WTC11 (cell line): ENCODE measurements around the gene WDR83. TPM values are rescaled to one million over a fixed set of nuclear protein-coding genes. Genes with fewer than 3 reads are reported as not detected.

Experiments used
- ATAC-seq: fragments of 200-7000 bp; cut with Tn5 transposase; 2 replicates; pipeline ENCODE4 v1.10.0; 2021; ENCODE audit warnings: mild to moderate bottlenecking, moderate library complexity
- CTCF ChIA-PET: fragments of 300-600 bp; sonication (Branson Sonifier 250); formaldehyde crosslinking; loops from one replicate; lab custom pipeline; 2021; ENCODE audit warnings: antibody characterized with exemption; lab: Charles Lee
- POLR2A ChIA-PET: fragments of 350-600 bp; sonication (Branson Sonifier 250); formaldehyde crosslinking; loops from one replicate; lab custom pipeline; 2021; ENCODE audit warnings: antibody characterized with exemption; lab: Charles Lee
- DNase-seq: peaks from one replicate; pipeline ENCODE4 v3.0.0; 2021; ENCODE audit warnings: low spot score
- H3K27ac Mint-ChIP-seq: 2 replicates; pipeline ENCODE4 v1.8.0; 2021; ENCODE audit warnings: mixed read lengths
- H3K27me3 Mint-ChIP-seq: 2 replicates; pipeline ENCODE4 v1.8.0; 2021; ENCODE audit warnings: low read depth, mild to moderate bottlenecking, moderate library complexity, mixed read lengths
- H3K36me3 Mint-ChIP-seq: 2 replicates; pipeline ENCODE4 v1.8.0; 2021; ENCODE audit warnings: mixed read lengths
- H3K4me1 Mint-ChIP-seq: 2 replicates; pipeline ENCODE4 v1.8.0; 2022; ENCODE audit warnings: mixed read lengths
- H3K4me3 Mint-ChIP-seq: 2 replicates; pipeline ENCODE4 v1.8.0; 2021; ENCODE audit warnings: mild to moderate bottlenecking, moderate library complexity, mixed read lengths
- H3K9me3 Mint-ChIP-seq: 2 replicates; pipeline ENCODE4 v1.8.0; 2021; ENCODE audit warnings: mixed read lengths
- CREB1 ChIP-seq: sonication (generic); formaldehyde crosslinking; IDR thresholded peaks from 2 replicates; pipeline ENCODE4 v1.8.0; 2023; ENCODE audit warnings: mild to moderate bottlenecking, missing genetic modification reagents
- ETV6 ChIP-seq: sonication (generic); formaldehyde crosslinking; IDR thresholded peaks from 2 replicates; pipeline ENCODE4 v1.8.1; 2022; ENCODE audit warnings: mild to moderate bottlenecking, missing genetic modification reagents
- FOXP4 ChIP-seq: sonication (generic); formaldehyde crosslinking; IDR thresholded peaks from 2 replicates; pipeline ENCODE4 v1.8.0; 2022; ENCODE audit warnings: mild to moderate bottlenecking, missing genetic modification reagents
- GTF2I ChIP-seq: fragments of 250-450 bp; sonication (Bioruptor Pico); conservative IDR thresholded peaks from 2 replicates; pipeline ENCODE4 v1.4.0; 2021; ENCODE audit warnings: mild to moderate bottlenecking
- KAT7 ChIP-seq: sonication (generic); formaldehyde crosslinking; IDR thresholded peaks from 2 replicates; pipeline ENCODE4 v1.8.1; 2023; ENCODE audit warnings: missing genetic modification reagents, mild to moderate bottlenecking, borderline replicate concordance
- MLX ChIP-seq: sonication (generic); formaldehyde crosslinking; IDR thresholded peaks from 2 replicates; pipeline ENCODE4 v1.8.1; 2023; ENCODE audit warnings: mild to moderate bottlenecking, missing genetic modification reagents, moderate library complexity
- MYBL2 ChIP-seq: sonication (generic); formaldehyde crosslinking; IDR thresholded peaks from 2 replicates; pipeline ENCODE4 v1.8.1; 2023; ENCODE audit warnings: mild to moderate bottlenecking, moderate library complexity, missing genetic modification reagents
- NFYB ChIP-seq: sonication (generic); formaldehyde crosslinking; conservative IDR thresholded peaks from 2 replicates; pipeline ENCODE4 v1.8.0; 2022; ENCODE audit warnings: low read depth, missing genetic modification reagents
- NR2C2 ChIP-seq: sonication (generic); formaldehyde crosslinking; IDR thresholded peaks from 2 replicates; pipeline ENCODE4 v1.8.0; 2022; ENCODE audit warnings: mild to moderate bottlenecking, missing genetic modification reagents
- PRDM15 ChIP-seq: sonication (generic); formaldehyde crosslinking; IDR thresholded peaks from 2 replicates; pipeline ENCODE4 v1.8.0; 2022; ENCODE audit warnings: missing genetic modification reagents
- PRRX2 ChIP-seq: fragments of 250-450 bp; sonication (Bioruptor Pico); IDR thresholded peaks from 2 replicates; pipeline ENCODE4 v1.8.0; 2021; ENCODE audit warnings: mild to moderate bottlenecking
- RELA ChIP-seq: sonication (generic); formaldehyde crosslinking; IDR thresholded peaks from 2 replicates; pipeline ENCODE4 v1.8.1; 2022; ENCODE audit warnings: missing genetic modification reagents, mild to moderate bottlenecking, borderline replicate concordance
- SMAD4 ChIP-seq: sonication (generic); formaldehyde crosslinking; IDR thresholded peaks from 2 replicates; pipeline ENCODE4 v1.8.0; 2022; ENCODE audit warnings: mild to moderate bottlenecking, missing genetic modification reagents
- SOX15 ChIP-seq: fragments of 250-450 bp; sonication (Bioruptor Pico); IDR thresholded peaks from 2 replicates; pipeline ENCODE4 v1.9.0; 2021; ENCODE audit warnings: mild to moderate bottlenecking
- ZNF263 ChIP-seq: sonication (generic); formaldehyde crosslinking; IDR thresholded peaks from 2 replicates; pipeline ENCODE4 v1.8.1; 2022; ENCODE audit warnings: low read depth, mild to moderate bottlenecking, moderate library complexity, missing genetic modification reagents
- ZNF396 ChIP-seq: fragments of 250-450 bp; sonication (Bioruptor Pico); IDR thresholded peaks from 2 replicates; pipeline ENCODE4 v1.8.0; 2021; ENCODE audit warnings: mild to moderate bottlenecking, moderate library complexity, borderline replicate concordance
- ZNF416 ChIP-seq: fragments of 250-450 bp; sonication (Bioruptor Pico); IDR thresholded peaks from 2 replicates; pipeline ENCODE4 v1.9.0; 2021; ENCODE audit warnings: mild to moderate bottlenecking, inconsistent platforms
- total RNA-seq: library from RNA; stranded (reverse); gene quantifications from 3 replicates; pipeline ENCODE4 v1.2.3, GENCODE V29; 2021
- TF ChIP-seq, protein P1 (sequence below): sonication (generic); formaldehyde crosslinking; IDR thresholded peaks from 2 replicates; pipeline ENCODE4 v1.8.0; 2022; ENCODE audit warnings: mild to moderate bottlenecking, missing genetic modification reagents
- TF ChIP-seq, protein P2 (sequence below): sonication (generic); formaldehyde crosslinking; IDR thresholded peaks from 2 replicates; pipeline ENCODE4 v1.8.1; 2023; ENCODE audit warnings: mild to moderate bottlenecking, missing genetic modification reagents, borderline replicate concordance
- TF ChIP-seq, protein P3 (sequence below): sonication (generic); formaldehyde crosslinking; IDR thresholded peaks from 2 replicates; pipeline ENCODE4 v1.8.0; 2022; ENCODE audit warnings: mild to moderate bottlenecking, missing genetic modification reagents

Gene WDR83
- total RNA-seq, 1 experiment from 2014 or later = 21.8 TPM

- TF ChIP-seq RELA (CRISPR knock-in tag) = no peak
- no peak for TF ChIP-seq FOXP4
- TF ChIP-seq MYBL2 (CRISPR knock-in tag) = no peak
- TF ChIP-seq SMAD4 = no peak
- no peak for TF ChIP-seq ZNF396 (CRISPR knock-in tag)
- TF ChIP-seq KAT7 (CRISPR knock-in tag) = no peak
- TF ChIP-seq, protein P1, sequence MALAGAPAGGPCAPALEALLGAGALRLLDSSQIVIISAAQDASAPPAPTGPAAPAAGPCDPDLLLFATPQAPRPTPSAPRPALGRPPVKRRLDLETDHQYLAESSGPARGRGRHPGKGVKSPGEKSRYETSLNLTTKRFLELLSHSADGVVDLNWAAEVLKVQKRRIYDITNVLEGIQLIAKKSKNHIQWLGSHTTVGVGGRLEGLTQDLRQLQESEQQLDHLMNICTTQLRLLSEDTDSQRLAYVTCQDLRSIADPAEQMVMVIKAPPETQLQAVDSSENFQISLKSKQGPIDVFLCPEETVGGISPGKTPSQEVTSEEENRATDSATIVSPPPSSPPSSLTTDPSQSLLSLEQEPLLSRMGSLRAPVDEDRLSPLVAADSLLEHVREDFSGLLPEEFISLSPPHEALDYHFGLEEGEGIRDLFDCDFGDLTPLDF = no peak
- no peak for TF ChIP-seq CREB1
- TF ChIP-seq PRDM15 (CRISPR knock-in tag) = no peak
- no peak for TF ChIP-seq NR2C2 (CRISPR knock-in tag)
- no peak for TF ChIP-seq GTF2I
- TF ChIP-seq, protein P2, sequence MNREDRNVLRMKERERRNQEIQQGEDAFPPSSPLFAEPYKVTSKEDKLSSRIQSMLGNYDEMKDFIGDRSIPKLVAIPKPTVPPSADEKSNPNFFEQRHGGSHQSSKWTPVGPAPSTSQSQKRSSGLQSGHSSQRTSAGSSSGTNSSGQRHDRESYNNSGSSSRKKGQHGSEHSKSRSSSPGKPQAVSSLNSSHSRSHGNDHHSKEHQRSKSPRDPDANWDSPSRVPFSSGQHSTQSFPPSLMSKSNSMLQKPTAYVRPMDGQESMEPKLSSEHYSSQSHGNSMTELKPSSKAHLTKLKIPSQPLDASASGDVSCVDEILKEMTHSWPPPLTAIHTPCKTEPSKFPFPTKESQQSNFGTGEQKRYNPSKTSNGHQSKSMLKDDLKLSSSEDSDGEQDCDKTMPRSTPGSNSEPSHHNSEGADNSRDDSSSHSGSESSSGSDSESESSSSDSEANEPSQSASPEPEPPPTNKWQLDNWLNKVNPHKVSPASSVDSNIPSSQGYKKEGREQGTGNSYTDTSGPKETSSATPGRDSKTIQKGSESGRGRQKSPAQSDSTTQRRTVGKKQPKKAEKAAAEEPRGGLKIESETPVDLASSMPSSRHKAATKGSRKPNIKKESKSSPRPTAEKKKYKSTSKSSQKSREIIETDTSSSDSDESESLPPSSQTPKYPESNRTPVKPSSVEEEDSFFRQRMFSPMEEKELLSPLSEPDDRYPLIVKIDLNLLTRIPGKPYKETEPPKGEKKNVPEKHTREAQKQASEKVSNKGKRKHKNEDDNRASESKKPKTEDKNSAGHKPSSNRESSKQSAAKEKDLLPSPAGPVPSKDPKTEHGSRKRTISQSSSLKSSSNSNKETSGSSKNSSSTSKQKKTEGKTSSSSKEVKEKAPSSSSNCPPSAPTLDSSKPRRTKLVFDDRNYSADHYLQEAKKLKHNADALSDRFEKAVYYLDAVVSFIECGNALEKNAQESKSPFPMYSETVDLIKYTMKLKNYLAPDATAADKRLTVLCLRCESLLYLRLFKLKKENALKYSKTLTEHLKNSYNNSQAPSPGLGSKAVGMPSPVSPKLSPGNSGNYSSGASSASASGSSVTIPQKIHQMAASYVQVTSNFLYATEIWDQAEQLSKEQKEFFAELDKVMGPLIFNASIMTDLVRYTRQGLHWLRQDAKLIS (CRISPR knock-in tag) = no peak
- no peak for TF ChIP-seq ETV6
- no peak overlapping the region for H3K27ac Mint-ChIP-seq
- H3K4me1 Mint-ChIP-seq = no peaks in the 10 kb centered on the region
- CTCF ChIA-PET = no interaction called here
- POLR2A ChIA-PET = no interaction called here
- no peak for ATAC-seq
- no peak overlapping the region for H3K4me3 Mint-ChIP-seq
- DNase-seq = no peak
- peaks cover 66% of the 10 kb centered on the region for H3K36me3 Mint-ChIP-seq
- H3K27me3 Mint-ChIP-seq = no peaks in the 10 kb centered on the region; the same call in 1 of the 2 replicates
- peaks cover 31% of the 10 kb centered on the region for H3K9me3 Mint-ChIP-seq
Observed at GRCh38 chr19:12629215-12629614, 37.4 kb upstream of the WDR83 start.

DNA sequence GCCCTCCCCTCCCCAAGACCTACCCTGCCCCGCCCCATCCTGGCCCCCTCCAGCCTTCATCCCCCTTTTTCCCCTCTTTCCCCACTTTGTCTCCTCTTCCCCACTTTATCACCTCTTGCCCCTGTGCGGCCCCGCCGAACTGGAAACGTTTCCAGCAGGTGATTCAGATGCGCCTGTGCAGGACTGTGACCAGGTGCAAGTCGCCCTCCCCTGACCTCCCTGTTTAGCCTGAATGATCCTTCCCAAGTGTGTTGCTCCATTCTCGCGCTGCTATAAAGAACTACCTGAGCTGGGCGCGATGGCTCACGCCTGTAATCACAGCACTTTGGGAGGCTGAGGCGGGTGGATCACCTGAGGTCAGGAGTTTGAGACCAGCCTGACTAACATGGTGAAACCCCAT is 30.0 kb upstream of the WDR83 start:
- TF ChIP-seq, protein P3, sequence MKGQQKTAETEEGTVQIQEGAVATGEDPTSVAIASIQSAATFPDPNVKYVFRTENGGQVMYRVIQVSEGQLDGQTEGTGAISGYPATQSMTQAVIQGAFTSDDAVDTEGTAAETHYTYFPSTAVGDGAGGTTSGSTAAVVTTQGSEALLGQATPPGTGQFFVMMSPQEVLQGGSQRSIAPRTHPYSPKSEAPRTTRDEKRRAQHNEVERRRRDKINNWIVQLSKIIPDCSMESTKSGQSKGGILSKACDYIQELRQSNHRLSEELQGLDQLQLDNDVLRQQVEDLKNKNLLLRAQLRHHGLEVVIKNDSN (CRISPR knock-in tag) = no peak
- TF ChIP-seq MYBL2 (CRISPR knock-in tag) (no peak), PRRX2 (CRISPR knock-in tag) (no peak), ZNF416 (no peak), ETV6 (no peak), ZNF263 (CRISPR knock-in tag) (no peak), SOX15 (no peak), MLX (CRISPR knock-in tag) (no peak), NFYB (CRISPR knock-in tag) (no peak)
- TF ChIP-seq, all 79 proteins: peak for 0
- Mint-ChIP-seq H3K9me3 (no peaks in the 10 kb centered on the region), H3K4me3 (no peak overlapping the region), H3K27me3 (peaks cover 13% of the 10 kb centered on the region; the same call in 1 of the 2 replicates), H3K36me3 (no peaks in the 10 kb centered on the region), H3K4me1 (0 out of 2 replicates have a peak, but pooled peaks cover 7% of the 10 kb centered on the region), H3K27ac (no peak overlapping the region)
- ChIA-PET CTCF (no interaction called here), POLR2A (no interaction called here)
- no peak for ATAC-seq
- no peak for DNase-seq
